CD4-positive, alpha-beta memory T cell (primary cell): ENCODE data around the gene ADAP1. TPM values are rescaled to one million over a fixed set of nuclear protein-coding genes. Genes with fewer than 3 reads are reported as not detected.
"Not testable (repeated sequence)": the region's sequence is repeated elsewhere in the genome, so short reads cannot be mapped to it uniquely, and the experiment has no call there.

Experiments used
- CTCF ChIA-PET: fragments of 350-600 bp; sonication (Branson Sonifier 250); formaldehyde crosslinking; loops from one replicate; lab custom pipeline; 2021; ENCODE audit warnings: inconsistent platforms; ENCODE audit not compliant: partially characterized antibody; lab: Charles Lee
- POLR2A ChIA-PET: fragments of 350-600 bp; sonication (Branson Sonifier 250); formaldehyde crosslinking; loops from one replicate; lab custom pipeline; 2021; ENCODE audit not compliant: partially characterized antibody; lab: Charles Lee
- DNase-seq, 5 donors: peaks; one replicate each; pipeline versions ENCODE4 v3.0.0 to v3.0.0-alpha.2; 2020 to 2022; ENCODE audit warnings: mixed read lengths in 1 of 5
- H3K27ac ChIP-seq: one replicate; pipeline ENCODE4 v1.7.0; 2013; ENCODE audit warnings: low read depth, low read length
- H3K27me3 ChIP-seq: 2 replicates; pipeline ENCODE4 v1.7.0; 2013; ENCODE audit warnings: mild to moderate bottlenecking, low read length, moderate library complexity; ENCODE audit not compliant: insufficient read depth
- H3K36me3 ChIP-seq: 2 replicates; pipeline ENCODE4 v1.7.0; 2013; ENCODE audit warnings: mild to moderate bottlenecking, low read length, moderate library complexity; ENCODE audit not compliant: insufficient read depth
- H3K4me1 ChIP-seq: 2 replicates; pipeline ENCODE4 v1.7.0; 2013; ENCODE audit warnings: mild to moderate bottlenecking, low read length, moderate library complexity; ENCODE audit not compliant: insufficient read depth
- H3K4me3 ChIP-seq, 2 donors: one replicate each; pipeline ENCODE4 v1.7.0; 2013; ENCODE audit warnings: low read length in 2 of 2, mild to moderate bottlenecking in 1 of 2
- H3K9me3 ChIP-seq, 2 donors: one replicate each; pipeline ENCODE4 v1.7.0; 2013; ENCODE audit warnings: low read length in 2 of 2, control low read depth in 1 of 2; ENCODE audit not compliant: control insufficient read depth in 1 of 2
- H3K27ac Mint-ChIP-seq, 7 donors: one replicate each; pipeline ENCODE4 v1.8.0; 2020 to 2021; ENCODE audit warnings: mixed read lengths in 7 of 7, mild to moderate bottlenecking in 6 of 7, inconsistent platforms in 3 of 7, moderate library complexity in 3 of 7
- H3K27me3 Mint-ChIP-seq, 2 donors: one replicate each; pipeline ENCODE4 v1.8.0; 2020 to 2021; ENCODE audit warnings: mixed read lengths in 2 of 2
- H3K36me3 Mint-ChIP-seq, 2 donors: one replicate each; pipeline ENCODE4 v1.8.0; 2020 to 2021; ENCODE audit warnings: mixed read lengths in 2 of 2, inconsistent platforms in 1 of 2, mild to moderate bottlenecking in 1 of 2
- H3K4me1 Mint-ChIP-seq, 4 donors: one replicate each; pipeline ENCODE4 v1.8.0; 2020 to 2021; ENCODE audit warnings: mixed read lengths in 4 of 4, mild to moderate bottlenecking in 1 of 4
- H3K4me3 Mint-ChIP-seq, 8 donors: one replicate each; pipeline ENCODE4 v1.8.0; 2020 to 2021; ENCODE audit warnings: mixed read lengths in 8 of 8, mild to moderate bottlenecking in 7 of 8, moderate library complexity in 6 of 8, inconsistent platforms in 3 of 8
- H3K9me3 Mint-ChIP-seq, 8 donors: one replicate each; pipeline ENCODE4 v1.8.0; 2020 to 2021; ENCODE audit warnings: mixed read lengths in 8 of 8, mild to moderate bottlenecking in 5 of 8, inconsistent platforms in 3 of 8, moderate library complexity in 1 of 8
- intact Hi-C: fragments of 100-400 bp; cut with micrococcal nuclease; formaldehyde crosslinking; loops from one replicate; pipeline ENCODE4 v1.15.1; 2023
- polyA plus RNA-seq, 2 donors: library from polyadenylated mRNA; unstranded; fragments of 300-500 nt; fragmentation: Illumina TruSeq; gene quantifications; one replicate each; pipeline ENCODE4 v1.2.3, GENCODE V29; 2021
- total RNA-seq, 2 experiments: library from RNA; stranded (reverse); gene quantifications; one replicate each; pipeline ENCODE4 v1.2.3, GENCODE V29; 2021

ADAP1 gene
- total and polyA plus RNA-seq, 4 experiments from 2014 or later: 5.1 to 10.0 (median 8.8) TPM

GRCh38 chr7:961546-962400 lies 7.3 kb upstream of the ADAP1 start:
- H3K27ac Mint-ChIP-seq: peak overlapping the region in 1 of 7 donors; percentile 27
- no peak for DNase-seq

GRCh38 chr7:960972-961371 lies 6.5 kb upstream of the ADAP1 start:
- not testable (repeated sequence) for H3K4me3 Mint-ChIP-seq, H3K9me3 Mint-ChIP-seq
- POLR2A ChIA-PET: interaction anchor here (1.7 kb wide), 1 partner anchor 14 kb away, joined by 3 read pairs; the partner anchor contains the start of gene COX19

More at GRCh38 chr7:961546-962400, 7.3 kb upstream of the ADAP1 start:
- peaks cover 24% of the 10 kb centered on the region for H3K4me1 ChIP-seq
- no peaks in the 10 kb centered on the region for H3K27me3 ChIP-seq
- no peaks in the 10 kb centered on the region for H3K9me3 ChIP-seq
- Mint-ChIP-seq H3K9me3 (no peaks in the 10 kb centered on the region), H3K4me1 (peaks cover 9 to 32% (median 20%) of the 10 kb centered on the region in 4 donors), H3K4me3 (peak overlapping the region in 1 of 8 donors; percentile 7), H3K27me3 (peaks cover 7 to 11% of the 10 kb centered on the region in 2 donors), H3K36me3 (peaks cover 0 to 2% of the 10 kb centered on the region in 2 donors)
- peaks cover 4% of the 10 kb centered on the region for H3K36me3 ChIP-seq
- H3K4me3 ChIP-seq: no peak overlapping the region
- CTCF ChIA-PET: interaction anchor here (1.0 kb wide), 1 partner anchor 53 kb away, joined by 3 read pairs; no protein-coding TSS in a partner anchor
- intact Hi-C loops: no loop called here
- POLR2A ChIA-PET: interaction anchor here (1.4 kb wide), 1 partner anchor 14 kb away, joined by 7 read pairs; the partner anchor contains the start of gene COX19
- H3K27ac ChIP-seq: no peak overlapping the region

DNA sequence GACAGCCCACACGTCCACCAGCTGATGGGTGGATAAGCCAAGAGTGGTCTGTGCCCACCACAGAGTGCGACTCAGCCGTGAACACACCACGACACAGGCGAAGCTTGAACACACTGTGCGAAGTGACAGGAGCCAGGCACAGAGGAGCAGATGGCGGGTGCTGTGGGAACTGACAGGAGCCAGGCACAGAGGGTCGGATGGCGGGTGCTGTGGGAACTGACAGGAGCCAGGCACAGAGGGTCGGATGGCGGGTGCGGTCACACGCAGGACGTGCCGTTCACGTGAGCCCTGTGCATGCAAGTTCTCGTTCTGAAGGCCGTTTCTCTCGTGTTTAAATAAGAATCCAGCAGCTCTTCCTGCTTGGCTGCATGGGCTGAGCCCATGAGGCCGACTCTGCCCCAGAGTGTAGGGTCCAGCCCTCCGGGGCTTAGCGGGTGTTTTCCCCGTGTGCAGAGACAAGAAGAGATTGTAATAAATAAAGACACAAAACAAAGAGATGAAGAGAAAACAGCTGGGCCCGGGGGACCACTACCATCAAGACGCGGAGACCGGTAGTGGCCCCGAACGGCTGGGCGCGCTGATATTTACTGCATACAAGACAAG lies 5.9 kb upstream of the ADAP1 start:
- Histone ChIP-seq H3K9me3 (no peaks in the 10 kb centered on the region), H3K27me3 (no peaks in the 10 kb centered on the region), H3K4me1 (peaks cover 21% of the 10 kb centered on the region), H3K27ac (no peak overlapping the region), H3K36me3 (no peaks in the 10 kb centered on the region), H3K4me3 (no peak overlapping the region)
- no peak for DNase-seq
- H3K27ac Mint-ChIP-seq: no peak overlapping the region
- ChIA-PET CTCF (interaction anchor here (1.0 kb wide), 1 partner anchor 52 kb away, joined by 3 read pairs; no protein-coding TSS in a partner anchor), POLR2A (interaction anchor here (1.7 kb wide), 1 partner anchor 15 kb away, joined by 3 read pairs; the partner anchor contains the start of gene COX19)
- peaks cover 0 to 1% of the 10 kb centered on the region in 2 donors for H3K36me3 Mint-ChIP-seq
- H3K4me3 Mint-ChIP-seq: no peak overlapping the region
- H3K4me1 Mint-ChIP-seq: peaks cover 6 to 29% (median 15%) of the 10 kb centered on the region in 4 donors
- peaks cover 9 to 13% of the 10 kb centered on the region in 2 donors for H3K27me3 Mint-ChIP-seq
- intact Hi-C loops: no loop called here
- no peaks in the 10 kb centered on the region for H3K9me3 Mint-ChIP-seq

More at GRCh38 chr7:960972-961371, 6.5 kb upstream of the ADAP1 start:
- H3K4me3 ChIP-seq, H3K27me3 ChIP-seq, H3K9me3 ChIP-seq, H3K27ac Mint-ChIP-seq, intact Hi-C loops, H3K36me3 ChIP-seq, DNase-seq, H3K27ac ChIP-seq, H3K36me3 Mint-ChIP-seq: not testable (repeated sequence)
- Mint-ChIP-seq H3K27me3 (peaks cover 9 to 13% of the 10 kb centered on the region in 2 donors), H3K4me1 (peaks cover 6 to 28% (median 18%) of the 10 kb centered on the region in 4 donors)
- CTCF ChIA-PET: interaction anchor here (1.0 kb wide), 1 partner anchor 52 kb away, joined by 3 read pairs; no protein-coding TSS in a partner anchor
- H3K4me1 ChIP-seq: peaks cover 24% of the 10 kb centered on the region

- H3K27ac ChIP-seq, H3K36me3 ChIP-seq, DNase-seq, H3K27me3 ChIP-seq, CTCF ChIA-PET, H3K9me3 Mint-ChIP-seq, H3K27ac Mint-ChIP-seq, H3K36me3 Mint-ChIP-seq, intact Hi-C loops, H3K4me3 ChIP-seq, H3K4me3 Mint-ChIP-seq, H3K9me3 ChIP-seq: not testable (repeated sequence)
- H3K27me3 Mint-ChIP-seq: peaks cover 9 to 14% of the 10 kb centered on the region in 2 donors
- peaks cover 15% of the 10 kb centered on the region for H3K4me1 ChIP-seq
- peaks cover 3 to 22% (median 11%) of the 10 kb centered on the region in 4 donors for H3K4me1 Mint-ChIP-seq
- POLR2A ChIA-PET: interaction anchor here (1.7 kb wide), 1 partner anchor 15 kb away, joined by 3 read pairs; the partner anchor contains the start of gene COX19
Observed at GRCh38 chr7:959740-960139, 5.3 kb upstream of the ADAP1 start.

DNA sequence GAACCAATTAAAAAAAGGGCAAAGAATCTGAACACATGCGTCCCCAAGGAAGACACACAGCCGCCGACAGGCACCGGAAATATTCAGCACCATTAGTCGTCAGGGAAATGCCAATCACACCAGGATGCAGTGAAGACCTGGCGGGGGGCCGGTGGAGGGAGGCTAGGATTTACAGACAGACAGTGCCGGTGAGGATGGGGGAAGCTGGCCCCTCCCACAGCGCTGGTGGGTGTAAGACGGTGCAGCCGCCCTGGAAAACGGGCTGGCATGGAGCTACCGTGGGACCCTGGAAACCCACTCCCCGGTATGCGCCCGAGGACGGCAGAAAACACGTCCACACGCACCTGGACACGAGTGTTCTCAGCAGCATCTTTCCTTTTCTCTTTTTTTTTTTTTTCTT lies 4.8 kb upstream of the ADAP1 start:
- ChIA-PET CTCF (interaction anchor here (1.1 kb wide), 1 partner anchor 15 kb away, joined by 3 read pairs; no protein-coding TSS in a partner anchor), POLR2A (interaction anchor here (1.7 kb wide), 1 partner anchor 16 kb away, joined by 3 read pairs; the partner anchor contains the start of gene COX19)
- Mint-ChIP-seq H3K4me3 (no peak overlapping the region), H3K36me3 (peaks cover 0 to 3% of the 10 kb centered on the region in 2 donors), H3K4me1 (peaks cover 3 to 20% (median 9%) of the 10 kb centered on the region in 4 donors), H3K9me3 (no peaks in the 10 kb centered on the region), H3K27ac (peak overlapping the region in 1 of 7 donors; percentile 22), H3K27me3 (peaks cover 9 to 14% of the 10 kb centered on the region in 2 donors)
- no peak overlapping the region for H3K27ac ChIP-seq
- no peak overlapping the region for H3K4me3 ChIP-seq
- no peaks in the 10 kb centered on the region for H3K9me3 ChIP-seq
- DNase-seq: no peak
- H3K4me1 ChIP-seq: peaks cover 10% of the 10 kb centered on the region
- no peaks in the 10 kb centered on the region for H3K36me3 ChIP-seq
- no peaks in the 10 kb centered on the region for H3K27me3 ChIP-seq
- intact Hi-C loops: no loop called here

- no peak overlapping the region for H3K4me3 ChIP-seq
- ChIA-PET POLR2A (interaction anchor here (2.2 kb wide), 1 partner anchor 16 kb away, joined by 7 read pairs; the partner anchor contains the start of gene COX19), CTCF (interaction anchor here (0.7 to 2.2 kb wide), 3 partner anchors 16 to 50 kb away, joined by 3 to 7 read pairs (median 3); no protein-coding TSS in a partner anchor)
- H3K4me1 ChIP-seq: peaks cover 5% of the 10 kb centered on the region
- H3K27me3 ChIP-seq: no peaks in the 10 kb centered on the region
- H3K9me3 ChIP-seq: no peaks in the 10 kb centered on the region
- peaks cover 8 to 13% of the 10 kb centered on the region in 2 donors for H3K27me3 Mint-ChIP-seq
- intact Hi-C loops: no loop called here
- no peaks in the 10 kb centered on the region for H3K9me3 Mint-ChIP-seq
- peaks cover 2 to 16% (median 6%) of the 10 kb centered on the region in 4 donors for H3K4me1 Mint-ChIP-seq
- DNase-seq: no peak
- H3K27ac ChIP-seq: no peak overlapping the region
- H3K36me3 Mint-ChIP-seq: peaks cover 0 to 2% of the 10 kb centered on the region in 2 donors
- H3K4me3 Mint-ChIP-seq: no peak overlapping the region
- no peaks in the 10 kb centered on the region for H3K36me3 ChIP-seq
- no peak overlapping the region for H3K27ac Mint-ChIP-seq
Observed at GRCh38 chr7:958221-959200, 4.0 kb upstream of the ADAP1 start.
